Activated CD4-positive, alpha-beta T cell treated with anti-CD3 and anti-CD28 coated beads, Interleukin-2, amount 10 ng/mL, durations not matched to agents 7 days and 5 days (primary cell): ENCODE measurements around the gene PPP4R4. TPM values are rescaled to one million over a fixed set of nuclear protein-coding genes. Genes with fewer than 3 reads are reported as not detected.
"Not testable (repeated sequence)": the region's sequence is repeated elsewhere in the genome, so short reads cannot be mapped to it uniquely, and the experiment has no call there.

ENCODE experiments used
- CTCF ChIA-PET: fragments of 350-600 bp; sonication (Branson Sonifier 250); formaldehyde crosslinking; loops from one replicate; lab custom pipeline; 2021; ENCODE audit warnings: antibody characterized with exemption; lab: Charles Lee
- POLR2A ChIA-PET: fragments of 350-600 bp; sonication (Branson Sonifier 250); formaldehyde crosslinking; loops from one replicate; lab custom pipeline; 2021; ENCODE audit warnings: antibody characterized with exemption; lab: Charles Lee
- DNase-seq: peaks from one replicate; pipeline ENCODE4 v3.0.0-alpha.2; 2020
- H3K27ac Mint-ChIP-seq: one replicate; pipeline ENCODE4 v1.8.0; 2021; ENCODE audit warnings: mild to moderate bottlenecking, moderate library complexity, mixed read lengths
- H3K27me3 Mint-ChIP-seq: one replicate; pipeline ENCODE4 v1.8.0; 2021; ENCODE audit warnings: mixed read lengths
- H3K36me3 Mint-ChIP-seq: one replicate; pipeline ENCODE4 v1.8.0; 2021; ENCODE audit warnings: low read depth, mixed read lengths
- H3K4me1 Mint-ChIP-seq: one replicate; pipeline ENCODE4 v1.8.0; 2021; ENCODE audit warnings: mixed read lengths
- H3K4me3 Mint-ChIP-seq: one replicate; pipeline ENCODE4 v1.8.0; 2021; ENCODE audit warnings: mild to moderate bottlenecking, moderate library complexity, mixed read lengths
- H3K9me3 Mint-ChIP-seq: one replicate; pipeline ENCODE4 v1.8.0; 2021; ENCODE audit warnings: mixed read lengths
- total RNA-seq, 2 experiments: library from RNA; stranded (reverse); gene quantifications; one replicate each; pipeline ENCODE4 v1.2.3, GENCODE V29; 2021

Gene PPP4R4
- total RNA-seq, 2 experiments from 2014 or later, result 3.0 to 3.7 TPM

GRCh38 chr14:94193776-94194175, 19.7 kb downstream of the PPP4R4 start:
- Mint-ChIP-seq H3K27ac (no peak overlapping the region), H3K27me3 (peaks cover 20% of the 10 kb centered on the region), H3K36me3 (peaks cover 1% of the 10 kb centered on the region), H3K4me3 (no peak overlapping the region), H3K4me1 (no peaks in the 10 kb centered on the region), H3K9me3 (no peaks in the 10 kb centered on the region)
- POLR2A ChIA-PET, result interaction anchor here (0.7 kb wide), 1 partner anchor 61 kb away, joined by 4 read pairs; no protein-coding TSS in a partner anchor
- no peak for DNase-seq
- CTCF ChIA-PET, result interaction anchor here (0.7 to 1.4 kb wide), 2 partner anchors 13 to 19 kb away, joined by 3 read pairs; no protein-coding TSS in a partner anchor

GRCh38 chr14:94196057-94196456, 21.9 kb downstream of the PPP4R4 start:
- CTCF ChIA-PET, result no interaction called here
- no peaks in the 10 kb centered on the region for H3K4me1 Mint-ChIP-seq
- peaks cover 9% of the 10 kb centered on the region for H3K9me3 Mint-ChIP-seq
- H3K36me3 Mint-ChIP-seq, result peaks cover 1% of the 10 kb centered on the region
- H3K27me3 Mint-ChIP-seq, result peaks cover 18% of the 10 kb centered on the region
- no peak overlapping the region for H3K27ac Mint-ChIP-seq
- no peak overlapping the region for H3K4me3 Mint-ChIP-seq
- DNase-seq, result no peak
- POLR2A ChIA-PET, result no interaction called here

DNA sequence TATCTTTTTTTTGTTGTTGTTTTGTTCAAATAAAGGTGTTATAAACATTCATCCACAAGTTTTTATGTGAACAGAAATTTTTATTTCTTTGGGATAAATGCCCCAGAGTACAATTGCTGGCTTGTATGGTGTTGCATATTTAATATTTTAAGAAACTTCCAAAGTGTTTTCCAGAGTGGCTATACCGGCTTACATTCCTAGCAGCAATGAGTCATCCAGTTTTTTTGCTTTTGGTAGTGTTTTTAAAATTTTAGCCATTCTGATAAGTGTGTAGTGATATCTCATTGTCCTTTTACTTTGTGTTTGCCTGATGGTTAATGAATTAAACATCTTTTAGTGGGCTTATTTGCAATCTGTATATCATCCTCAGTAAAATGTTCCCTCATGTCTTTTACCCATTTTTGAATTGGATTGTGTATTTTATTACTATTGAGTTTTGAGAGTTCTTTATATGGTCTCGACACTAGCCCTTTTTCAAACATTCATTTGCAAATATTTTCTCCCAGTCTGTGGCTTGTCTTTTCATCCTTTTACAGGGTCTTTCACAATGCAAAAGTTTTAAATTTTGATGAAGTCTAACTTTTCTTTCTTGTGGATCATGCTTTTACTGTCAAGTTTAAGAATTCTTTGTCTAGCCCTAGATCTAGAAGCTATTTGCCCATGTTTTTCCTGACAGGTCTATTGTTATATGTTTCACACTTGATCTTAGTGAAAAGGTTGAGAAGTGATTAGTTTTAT, 29.5 kb downstream of the PPP4R4 start:
- Mint-ChIP-seq H3K4me1 (no peaks in the 10 kb centered on the region), H3K27ac (no peak overlapping the region), H3K36me3 (peaks cover 1% of the 10 kb centered on the region), H3K9me3 (peaks cover 9% of the 10 kb centered on the region), H3K4me3 (no peak overlapping the region), H3K27me3 (peaks cover 30% of the 10 kb centered on the region)
- POLR2A ChIA-PET, result no interaction called here
- no peak for DNase-seq
- CTCF ChIA-PET, result interaction anchor here (0.7 kb wide), 1 partner anchor 9 kb away, joined by 3 read pairs; no protein-coding TSS in a partner anchor

DNA sequence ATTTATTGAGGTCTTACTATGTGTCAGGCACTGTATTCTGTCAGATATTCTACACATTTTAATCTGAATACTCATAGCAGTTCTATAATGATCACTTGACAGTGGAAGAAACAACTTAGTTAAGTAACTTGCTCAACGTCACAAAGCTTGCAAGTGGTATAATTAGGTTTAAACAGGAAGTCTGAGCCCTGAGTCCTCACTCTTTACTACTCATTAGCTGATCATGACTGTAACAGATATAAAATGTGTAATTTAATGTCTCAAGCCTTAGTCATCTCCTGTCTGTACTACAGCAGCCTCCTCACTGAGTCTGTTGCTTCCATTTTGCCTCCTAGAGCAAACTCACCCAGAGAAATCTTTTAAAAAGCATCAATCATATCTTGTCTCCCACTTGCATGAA, 38.9 kb downstream of the PPP4R4 start:
- H3K9me3 Mint-ChIP-seq, result peaks cover 5% of the 10 kb centered on the region
- no peak overlapping the region for H3K27ac Mint-ChIP-seq
- ChIA-PET POLR2A (no interaction called here), CTCF (no interaction called here)
- DNase-seq, result no peak
- peaks cover 3% of the 10 kb centered on the region for H3K36me3 Mint-ChIP-seq
- H3K27me3 Mint-ChIP-seq, result peaks cover 1% of the 10 kb centered on the region
- no peak overlapping the region for H3K4me3 Mint-ChIP-seq
- H3K4me1 Mint-ChIP-seq, result no peaks in the 10 kb centered on the region

- H3K9me3 Mint-ChIP-seq, result peaks cover 5% of the 10 kb centered on the region
- CTCF ChIA-PET, result no interaction called here
- H3K4me3 Mint-ChIP-seq, result no peak overlapping the region
- H3K27me3 Mint-ChIP-seq, result no peaks in the 10 kb centered on the region
- H3K4me1 Mint-ChIP-seq, result no peaks in the 10 kb centered on the region
- DNase-seq, result no peak
- peaks cover 2% of the 10 kb centered on the region for H3K36me3 Mint-ChIP-seq
- H3K27ac Mint-ChIP-seq, result no peak overlapping the region
- POLR2A ChIA-PET, result no interaction called here
Observed at GRCh38 chr14:94213741-94214140, 39.6 kb downstream of the PPP4R4 start.

GRCh38 chr14:94217116-94217515, 43.0 kb downstream of the PPP4R4 start:
- H3K4me3 Mint-ChIP-seq, result no peak overlapping the region

DNA sequence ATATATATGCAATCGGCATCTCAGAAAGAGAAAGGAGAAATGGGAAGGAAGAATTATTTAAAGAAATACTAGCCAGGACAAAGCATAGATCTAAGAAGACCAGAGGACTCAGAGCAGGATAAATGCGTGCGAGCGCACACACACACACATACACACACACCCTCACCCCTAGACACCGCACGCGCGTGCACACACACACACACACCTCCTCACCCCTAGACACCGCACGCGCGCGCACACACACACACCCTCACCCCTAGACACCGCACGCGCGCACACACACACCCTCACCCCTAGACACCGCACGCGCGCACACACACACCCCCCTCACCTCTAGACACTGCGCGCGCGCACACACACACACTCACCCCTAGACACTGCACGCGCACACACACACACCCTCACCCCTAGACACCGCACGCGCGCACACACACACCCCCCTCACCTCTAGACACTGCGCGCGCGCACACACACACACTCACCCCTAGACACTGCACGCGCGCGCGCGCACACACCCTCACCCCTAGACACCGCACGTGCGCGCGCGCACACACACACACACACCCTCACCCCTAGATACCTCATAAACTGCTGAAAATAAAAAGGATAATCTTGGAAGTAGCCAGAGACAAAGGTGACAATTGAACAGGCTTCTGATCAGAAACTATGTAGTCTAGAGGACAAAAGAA, 44.2 kb downstream of the PPP4R4 start:
- H3K36me3 Mint-ChIP-seq, DNase-seq, POLR2A ChIA-PET, H3K27me3 Mint-ChIP-seq, H3K4me3 Mint-ChIP-seq, H3K9me3 Mint-ChIP-seq, CTCF ChIA-PET, H3K27ac Mint-ChIP-seq, H3K4me1 Mint-ChIP-seq: not testable (repeated sequence)

More at GRCh38 chr14:94217116-94217515, 43.0 kb downstream of the PPP4R4 start:
- Mint-ChIP-seq H3K27ac (no peak overlapping the region), H3K4me1 (no peaks in the 10 kb centered on the region), H3K36me3 (peaks cover 2% of the 10 kb centered on the region), H3K27me3 (no peaks in the 10 kb centered on the region), H3K9me3 (peaks cover 5% of the 10 kb centered on the region)
- ChIA-PET CTCF (no interaction called here), POLR2A (no interaction called here)
- DNase-seq, result no peak

GRCh38 chr14:94224040-94224439, 49.9 kb downstream of the PPP4R4 start:
- peaks cover 2% of the 10 kb centered on the region for H3K36me3 Mint-ChIP-seq
- H3K4me1 Mint-ChIP-seq, result no peaks in the 10 kb centered on the region
- no peak overlapping the region for H3K27ac Mint-ChIP-seq
- H3K9me3 Mint-ChIP-seq, result no peaks in the 10 kb centered on the region
- CTCF ChIA-PET, result no interaction called here
- H3K4me3 Mint-ChIP-seq, result no peak overlapping the region
- DNase-seq, result no peak
- H3K27me3 Mint-ChIP-seq, result peaks cover under 1% of the 10 kb centered on the region
- POLR2A ChIA-PET, result no interaction called here

GRCh38 chr14:94225460-94226378, 51.6 kb downstream of the PPP4R4 start:
- Mint-ChIP-seq H3K27ac (no peak overlapping the region), H3K36me3 (peaks cover 2% of the 10 kb centered on the region), H3K4me1 (no peaks in the 10 kb centered on the region), H3K27me3 (peaks cover 4% of the 10 kb centered on the region), H3K9me3 (no peaks in the 10 kb centered on the region), H3K4me3 (no peak overlapping the region)
- CTCF ChIA-PET, result interaction anchor here (0.6 kb wide), 1 partner anchor 230 kb away, joined by 3 read pairs; no protein-coding TSS in a partner anchor
- no peak for DNase-seq
- POLR2A ChIA-PET, result no interaction called here

GRCh38 chr14:94227029-94227428, 52.9 kb downstream of the PPP4R4 start:
- peaks cover 4% of the 10 kb centered on the region for H3K27me3 Mint-ChIP-seq
- ChIA-PET POLR2A (no interaction called here), CTCF (no interaction called here)
- no peak overlapping the region for H3K4me3 Mint-ChIP-seq
- peaks cover 2% of the 10 kb centered on the region for H3K36me3 Mint-ChIP-seq
- H3K9me3 Mint-ChIP-seq, result no peaks in the 10 kb centered on the region
- no peak overlapping the region for H3K27ac Mint-ChIP-seq
- no peak for DNase-seq
- H3K4me1 Mint-ChIP-seq, result no peaks in the 10 kb centered on the region

- H3K27ac Mint-ChIP-seq, result no peak overlapping the region
Observed at GRCh38 chr14:94237046-94237445, 62.9 kb downstream of the PPP4R4 start.

DNA sequence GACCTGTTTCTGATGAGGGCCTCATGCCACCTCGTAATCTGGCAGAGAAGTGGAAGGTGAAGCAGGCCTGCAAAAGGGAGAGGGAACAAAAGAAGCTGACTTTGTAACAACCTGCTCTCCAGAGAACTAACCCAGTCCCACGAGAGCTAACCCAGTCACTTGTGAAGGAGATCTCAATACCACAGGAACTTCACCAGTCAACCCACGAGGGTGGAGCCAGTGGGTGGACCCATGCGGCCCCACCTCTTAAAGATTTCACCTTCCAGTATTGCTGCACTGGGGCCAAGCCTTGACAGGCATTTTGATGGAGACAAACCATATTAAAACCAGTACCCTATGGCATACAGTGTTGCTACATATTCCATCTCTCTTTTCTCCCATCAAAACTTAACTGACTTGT, 63.9 kb downstream of the PPP4R4 start:
- ChIA-PET CTCF (no interaction called here), POLR2A (no interaction called here)
- H3K4me1 Mint-ChIP-seq, result peaks cover 8% of the 10 kb centered on the region
- no peaks in the 10 kb centered on the region for H3K9me3 Mint-ChIP-seq
- DNase-seq, result peak; percentile 8
- no peak overlapping the region for H3K27ac Mint-ChIP-seq
- no peaks in the 10 kb centered on the region for H3K36me3 Mint-ChIP-seq
- H3K27me3 Mint-ChIP-seq, result peaks cover 2% of the 10 kb centered on the region
- H3K4me3 Mint-ChIP-seq, result no peak overlapping the region

More at GRCh38 chr14:94237046-94237445, 62.9 kb downstream of the PPP4R4 start:
- ChIA-PET CTCF (no interaction called here), POLR2A (no interaction called here)
- no peak overlapping the region for H3K4me3 Mint-ChIP-seq
- H3K36me3 Mint-ChIP-seq, result no peaks in the 10 kb centered on the region
- peaks cover 8% of the 10 kb centered on the region for H3K4me1 Mint-ChIP-seq
- H3K27me3 Mint-ChIP-seq, result no peaks in the 10 kb centered on the region
- H3K9me3 Mint-ChIP-seq, result no peaks in the 10 kb centered on the region
- DNase-seq, result no peak
